GM19397 (cell line): Measurements from ENCODE around the gene PPP4R4.

ENCODE experiments used
- ATAC-seq: cut with Tn5 transposase; IDR thresholded peaks from one replicate; pipeline ENCODE4 v1.9.1; 2021; ENCODE audit warnings: mild to moderate bottlenecking, moderate library complexity; ENCODE audit not compliant: unreplicated experiment

PPP4R4 gene, protein sequence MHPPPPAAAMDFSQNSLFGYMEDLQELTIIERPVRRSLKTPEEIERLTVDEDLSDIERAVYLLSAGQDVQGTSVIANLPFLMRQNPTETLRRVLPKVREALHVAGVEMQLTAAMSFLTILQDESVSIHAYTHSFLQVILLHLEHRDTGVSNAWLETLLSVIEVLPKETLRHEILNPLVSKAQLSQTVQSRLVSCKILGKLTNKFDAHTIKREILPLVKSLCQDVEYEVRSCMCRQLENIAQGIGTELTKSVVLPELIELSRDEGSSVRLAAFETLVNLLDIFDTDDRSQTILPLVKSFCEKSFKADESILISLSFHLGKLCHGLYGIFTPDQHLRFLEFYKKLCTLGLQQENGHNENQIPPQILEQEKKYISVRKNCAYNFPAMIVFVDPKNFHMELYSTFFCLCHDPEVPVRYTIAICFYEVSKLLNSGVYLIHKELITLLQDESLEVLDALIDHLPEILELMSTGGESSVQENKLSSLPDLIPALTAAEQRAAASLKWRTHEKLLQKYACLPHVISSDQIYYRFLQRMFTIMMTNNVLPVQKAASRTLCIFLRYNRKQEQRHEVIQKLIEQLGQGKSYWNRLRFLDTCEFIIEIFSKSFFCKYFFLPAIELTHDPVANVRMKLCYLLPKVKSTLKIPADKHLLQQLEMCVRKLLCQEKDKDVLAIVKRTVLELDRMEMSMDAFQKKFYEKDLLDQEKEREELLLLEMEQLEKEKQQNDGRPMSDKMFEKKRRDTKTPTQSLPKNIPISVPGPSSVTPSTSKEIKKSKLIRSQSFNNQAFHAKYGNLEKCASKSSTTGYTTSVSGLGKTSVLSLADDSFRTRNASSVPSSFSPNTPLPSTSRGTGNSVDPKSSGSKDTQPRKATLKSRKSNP

DNA sequence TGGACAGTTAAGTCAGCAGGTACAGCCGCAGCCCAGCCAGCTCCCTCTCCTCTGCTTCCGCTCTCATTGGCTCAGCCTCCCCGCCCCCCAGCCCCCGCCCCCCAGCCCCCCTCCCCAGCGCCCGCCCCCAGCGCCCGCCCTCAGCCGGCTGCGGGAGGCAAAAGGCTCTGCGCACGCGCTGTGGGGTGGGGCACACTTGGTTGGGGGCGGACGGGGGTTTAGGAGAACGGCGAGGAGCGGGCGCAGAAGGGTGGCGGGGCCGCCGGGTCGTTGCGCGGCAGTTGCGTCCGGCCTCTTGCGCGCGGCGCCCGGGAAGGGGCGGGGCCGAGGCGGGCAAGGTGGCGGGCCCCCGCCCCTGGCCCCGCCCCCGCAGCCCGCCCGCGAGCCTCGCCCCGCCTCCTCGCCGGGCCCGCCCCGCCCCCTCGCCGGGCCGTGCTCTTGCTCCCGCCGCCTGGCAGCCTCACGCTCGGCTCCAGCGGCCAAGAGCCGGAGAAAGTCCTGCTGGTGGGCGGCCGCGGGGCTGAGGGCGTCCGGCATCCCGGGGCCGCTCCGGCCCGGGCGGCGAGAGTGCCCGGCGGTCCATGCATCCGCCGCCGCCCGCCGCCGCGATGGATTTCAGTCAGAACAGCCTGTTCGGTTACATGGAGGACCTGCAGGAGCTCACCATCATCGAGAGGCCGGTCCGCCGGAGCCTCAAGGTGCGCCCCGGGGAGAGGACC, at the start of gene PPP4R4:
Gene PPP4R4 (plus strand): TSS at position 438 of the 719 bp plus-strand sequence. CDS start 144 bp downstream, at position 582.
- peak; percentile 90 for ATAC-seq

DNA sequence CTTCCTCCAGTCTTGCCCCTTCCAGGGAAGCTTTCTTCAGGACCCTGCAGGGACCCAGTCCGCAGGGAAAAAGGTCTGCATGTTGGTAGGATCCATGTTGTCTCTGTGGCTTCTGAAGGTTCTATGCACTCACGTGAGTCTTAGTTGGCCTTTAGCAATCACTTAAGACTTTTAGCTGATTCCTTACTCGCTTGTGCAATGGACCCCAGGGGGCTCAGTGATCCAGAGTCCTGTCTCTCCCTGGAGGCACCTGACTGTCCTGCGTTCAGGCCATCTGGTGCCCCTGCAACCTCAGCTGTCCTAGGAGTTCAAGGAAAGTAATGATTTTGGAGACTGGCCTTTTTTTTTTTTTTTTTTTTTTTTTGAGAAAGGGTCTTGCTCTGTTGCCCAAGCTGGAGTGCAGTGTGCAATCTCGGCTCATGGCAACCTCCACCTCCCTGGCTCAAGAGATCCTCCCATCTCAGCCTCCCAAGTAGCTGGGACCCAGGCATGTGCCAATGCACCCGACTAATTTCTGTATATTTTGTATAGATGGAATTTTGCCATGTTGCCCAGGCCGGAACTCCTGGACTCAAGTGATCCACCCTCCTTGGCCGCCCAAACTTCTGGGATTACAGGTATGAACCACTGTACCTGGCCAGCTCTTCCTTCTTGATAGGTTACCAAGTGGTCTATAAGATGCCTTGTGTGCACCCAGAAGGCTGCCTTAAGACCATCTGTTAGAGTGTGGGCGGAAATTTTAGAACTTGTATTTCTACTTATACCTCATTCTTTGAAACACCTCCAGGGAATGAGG, 49.3 kb upstream of the PPP4R4 start:
- no peak for ATAC-seq

DNA sequence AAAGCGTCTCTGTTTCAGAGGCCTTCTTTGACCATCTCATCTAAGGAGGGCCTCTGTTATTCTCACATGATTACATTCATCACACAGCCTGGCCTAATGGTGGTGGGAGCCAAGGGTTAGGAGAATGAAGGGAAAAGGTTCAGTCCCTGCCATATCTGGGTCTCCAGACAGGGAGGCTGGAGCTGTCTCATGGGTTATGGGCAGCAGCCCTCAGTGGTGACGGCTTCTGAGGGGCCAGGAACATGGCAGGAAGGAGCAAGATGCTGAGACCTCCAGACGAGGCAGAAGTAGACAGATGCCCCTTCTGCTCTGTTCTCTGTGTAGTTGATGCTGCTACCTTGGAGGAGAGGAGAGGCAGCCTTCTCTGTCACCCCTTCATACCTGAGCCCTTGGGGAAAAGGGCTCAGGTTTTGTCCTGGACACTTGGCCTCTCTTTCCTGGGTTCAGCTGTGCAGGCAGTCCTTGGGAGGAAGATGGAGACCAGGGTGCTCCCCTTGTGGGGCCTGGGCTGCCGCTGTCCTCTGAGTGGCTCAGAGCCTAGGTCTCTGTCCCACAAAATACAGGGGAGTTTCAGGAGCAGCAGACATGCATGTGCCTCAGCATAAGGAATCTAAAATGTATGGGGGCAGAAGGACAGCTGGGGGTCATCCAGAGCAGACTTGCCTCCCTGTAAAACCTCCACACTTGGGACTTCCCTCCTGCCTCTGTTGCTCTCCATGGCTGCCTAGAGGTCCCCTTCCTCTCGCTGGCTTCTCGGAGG, 48.3 kb upstream of the PPP4R4 start:
- ATAC-seq = no peak

DNA sequence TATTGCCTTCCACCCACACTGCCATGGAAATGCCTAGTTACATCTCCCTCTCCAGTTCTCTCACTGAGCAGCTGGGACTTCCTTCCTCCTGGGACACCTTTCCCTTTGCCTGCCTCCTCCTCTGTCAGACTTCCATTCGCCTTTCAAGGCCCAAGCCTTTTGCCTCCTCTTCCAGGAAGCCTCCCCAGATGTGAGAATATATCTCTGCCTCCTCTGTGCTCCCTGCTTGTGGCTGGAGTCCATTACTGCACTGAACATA, 47.8 kb upstream of the PPP4R4 start:
- ATAC-seq = no peak

DNA sequence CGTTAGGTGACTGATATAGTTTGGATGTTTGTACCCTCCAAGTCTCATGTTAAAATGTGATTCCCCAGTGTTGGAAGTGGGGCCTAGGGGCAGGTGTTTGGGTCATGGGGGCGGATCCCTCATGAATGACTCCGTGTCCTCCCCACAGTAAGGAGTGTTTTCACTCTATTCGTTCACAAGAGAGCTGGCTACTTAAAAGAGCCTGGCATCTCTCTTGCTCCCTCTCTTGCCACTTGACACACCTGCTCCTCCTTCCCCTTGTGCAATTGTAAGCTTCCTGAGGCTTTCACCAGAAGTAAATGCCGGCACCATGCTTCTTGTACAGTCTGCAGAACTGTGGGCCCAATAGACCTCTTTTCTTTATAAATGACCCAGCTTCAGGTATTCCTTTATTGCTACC, 47.3 kb upstream of the PPP4R4 start:
- ATAC-seq = no peak

DNA sequence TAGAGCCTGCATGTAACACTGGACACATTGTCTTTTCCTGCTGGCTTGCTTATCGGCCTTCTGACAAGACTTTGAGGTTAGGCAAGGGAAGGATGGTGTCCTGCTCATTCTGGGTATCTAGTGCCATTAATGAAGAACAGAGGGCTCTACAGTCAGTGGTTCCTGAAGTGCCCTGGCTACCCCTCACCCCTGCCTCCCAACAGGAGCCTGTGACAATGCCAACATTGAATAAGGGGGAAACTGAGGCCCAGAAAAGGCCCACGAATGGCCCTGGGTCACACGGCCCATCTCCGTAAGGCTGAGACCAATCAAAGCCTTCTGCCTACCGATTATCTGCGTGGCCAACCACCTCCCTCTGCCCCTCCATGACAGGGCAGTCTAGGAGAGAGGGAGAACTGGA, 46.8 kb upstream of the PPP4R4 start:
- no peak for ATAC-seq

DNA sequence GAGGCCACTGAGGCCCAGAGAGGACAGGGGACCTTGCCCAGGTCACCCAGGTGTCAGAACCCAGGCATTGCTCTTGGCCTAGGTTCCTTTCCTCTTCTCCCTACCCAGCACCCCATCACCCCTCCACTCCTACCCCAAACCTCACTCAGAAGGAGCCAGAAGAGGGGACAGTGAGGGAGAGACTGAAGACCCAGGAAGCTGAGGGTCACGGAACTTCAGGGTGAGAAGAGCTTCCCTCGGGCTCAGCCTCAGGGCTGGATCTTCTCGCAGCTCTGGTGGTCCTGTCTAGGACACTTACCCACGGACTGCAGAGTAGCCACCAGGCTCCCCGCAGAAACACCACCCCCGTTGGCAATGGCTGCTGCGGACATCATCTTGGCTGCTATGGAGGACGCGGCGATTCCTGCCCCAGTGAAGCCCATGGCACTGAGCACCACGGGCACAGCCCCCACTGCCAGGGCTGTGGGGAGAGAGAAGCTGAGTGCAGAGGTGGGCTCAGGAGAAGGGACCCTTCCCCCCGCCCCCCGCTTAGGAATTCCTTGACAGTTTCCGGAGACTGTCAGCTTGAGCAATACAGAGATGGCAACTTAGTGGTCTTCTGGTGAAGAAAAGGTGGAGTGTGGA, 45.8 kb upstream of the PPP4R4 start:
- ATAC-seq = no peak

DNA sequence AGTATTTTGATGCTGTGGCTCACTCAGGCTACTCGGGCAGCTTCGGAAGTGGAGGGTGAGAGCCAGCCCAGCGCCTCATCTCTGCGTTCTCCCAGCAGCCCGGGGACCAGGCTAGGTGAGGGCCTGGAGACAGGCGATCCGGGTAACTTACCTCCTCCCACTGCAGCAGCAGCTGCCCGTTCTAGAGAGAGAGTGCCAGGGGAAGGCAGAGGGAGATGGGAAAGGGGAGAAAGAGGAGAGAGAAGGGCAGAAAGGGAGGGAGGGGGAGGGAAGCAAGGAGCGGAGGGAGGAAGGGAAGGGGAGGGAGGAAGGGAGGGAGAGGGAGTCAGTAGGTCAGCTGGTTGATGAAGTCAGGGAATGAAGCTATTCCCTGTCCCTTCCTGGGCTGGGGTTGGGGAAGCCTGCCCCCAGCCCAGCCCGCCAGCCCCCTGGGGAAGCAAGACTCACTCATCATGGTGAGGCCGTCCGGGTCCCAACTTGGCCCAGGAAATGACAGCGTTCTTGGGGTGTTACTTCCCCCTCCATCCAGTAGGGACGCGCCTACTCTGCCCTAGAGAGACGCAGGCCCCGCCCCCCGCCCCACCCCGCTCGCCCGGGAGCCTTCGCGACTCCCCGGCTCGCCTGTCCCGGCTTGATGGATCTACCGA, 44.9 kb upstream of the PPP4R4 start, which contains the start of gene IFI27L2:
Gene IFI27L2 (minus strand): TSS at position 494 of the 647 bp plus-strand sequence. CDS start 40 bp downstream, at position 454.
- peak; percentile 89 for ATAC-seq

DNA sequence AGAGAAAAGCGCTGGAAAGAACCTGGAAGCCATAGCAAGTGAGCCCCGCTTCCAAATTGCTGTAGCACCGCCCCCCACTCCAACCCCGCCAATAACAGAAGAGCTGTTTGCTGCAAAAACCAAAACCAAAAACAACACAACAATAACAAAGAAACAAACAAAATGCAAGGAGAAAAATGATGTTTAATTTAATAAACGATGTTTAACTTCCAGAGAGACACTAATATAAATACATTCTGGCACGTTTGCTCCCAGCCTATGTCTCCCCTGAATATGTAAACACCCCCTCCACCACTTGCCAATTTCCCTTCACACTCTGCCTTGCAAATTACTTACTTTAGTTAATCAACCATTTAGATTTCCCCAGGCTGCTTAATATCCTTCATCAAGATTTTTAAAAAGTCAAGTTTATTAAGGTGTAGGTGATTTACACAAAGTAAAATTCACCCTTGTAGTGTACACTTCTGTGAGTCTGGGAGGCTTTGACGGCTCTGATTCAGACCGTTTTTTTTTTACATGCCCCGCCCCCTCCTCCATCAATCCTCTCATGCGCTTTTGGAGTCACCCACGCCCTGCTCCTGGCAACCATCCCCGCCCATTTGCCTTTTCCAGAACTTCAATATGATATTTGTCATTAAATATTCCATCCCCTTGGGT, 44.2 kb upstream of the PPP4R4 start:
- no peak for ATAC-seq

DNA sequence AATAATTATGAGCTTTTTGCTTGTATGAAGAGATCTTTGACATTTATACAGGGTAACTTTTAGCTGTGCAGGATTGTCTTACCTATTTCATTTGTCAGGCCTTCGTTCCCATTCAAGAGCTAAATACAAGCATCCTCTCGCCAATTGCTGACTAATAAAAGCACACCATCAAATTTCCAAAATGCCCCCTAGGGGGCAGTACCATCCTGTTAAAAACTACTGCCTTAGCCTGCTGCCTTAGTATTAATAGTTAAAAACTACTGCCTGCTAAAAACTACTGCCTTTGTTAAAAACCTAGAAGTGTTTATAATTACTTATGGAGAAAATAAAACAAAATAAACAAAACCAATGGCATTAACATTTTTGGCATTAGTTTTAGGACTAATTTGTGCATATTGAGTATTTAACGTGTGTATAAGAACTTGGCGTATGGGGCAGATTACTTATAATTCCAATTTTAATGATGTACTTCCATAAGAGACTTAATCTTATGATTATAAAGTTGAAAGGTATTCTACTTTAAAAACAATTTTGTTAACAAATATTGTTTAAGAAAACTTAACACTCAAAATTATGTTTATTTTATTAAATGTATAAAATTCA, 41.7 kb upstream of the PPP4R4 start:
- no peak for ATAC-seq

DNA sequence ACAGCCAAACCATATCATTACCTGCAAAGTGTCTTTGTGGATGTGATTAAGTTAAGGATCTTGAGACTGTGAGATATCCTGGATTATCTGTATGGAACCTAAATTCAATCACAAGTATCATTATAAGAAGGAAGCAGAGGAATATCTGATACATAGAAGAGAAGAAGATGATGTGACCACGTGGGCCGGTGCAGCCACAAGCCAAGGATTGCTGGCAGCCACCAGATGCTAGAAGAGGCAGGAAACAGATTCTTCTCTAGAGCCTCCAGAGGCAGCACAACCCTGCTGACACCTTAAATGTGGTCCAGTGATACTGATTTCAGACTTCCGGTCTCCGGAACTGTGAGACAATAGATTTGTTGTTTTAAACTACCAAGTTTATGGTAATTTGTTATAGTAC, 38.6 kb upstream of the PPP4R4 start:
- ATAC-seq = no peak

DNA sequence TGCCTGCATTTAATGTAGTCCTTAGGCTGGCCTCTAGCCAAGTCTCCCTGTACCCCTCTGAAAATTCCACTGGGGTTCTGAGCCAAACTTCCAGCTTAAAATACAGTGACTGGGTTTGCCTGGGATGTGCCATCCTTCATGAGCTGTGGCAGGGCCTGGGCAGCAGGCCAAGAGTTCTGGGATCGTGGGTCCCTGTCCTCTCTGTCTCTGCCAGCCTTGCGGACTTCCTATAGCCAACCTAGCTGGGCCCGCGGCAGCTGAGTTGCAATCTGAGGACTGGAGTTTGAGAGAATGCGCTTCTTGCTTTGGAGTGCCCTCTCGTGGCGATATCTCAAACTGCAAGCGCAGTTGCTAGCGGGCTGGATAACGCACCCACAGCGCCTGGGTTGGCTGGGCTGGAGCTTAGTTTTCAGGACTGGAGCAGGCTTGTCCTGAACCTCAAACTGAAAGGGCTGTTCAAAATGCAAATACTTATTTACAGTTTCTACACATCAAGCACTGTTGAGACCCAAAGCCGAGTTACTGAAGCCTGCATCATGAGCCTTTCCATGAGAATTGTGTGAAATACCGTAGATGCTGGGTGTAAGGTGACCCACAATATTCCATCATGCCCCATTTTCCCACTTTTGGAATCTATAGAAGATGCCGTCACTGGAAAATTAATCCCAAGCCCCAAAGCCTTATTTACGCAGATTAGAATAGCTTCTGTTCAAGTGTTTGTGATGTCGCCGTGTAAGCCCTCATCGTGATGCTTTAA, 37.4 kb upstream of the PPP4R4 start:
- ATAC-seq = peak; percentile 85

DNA sequence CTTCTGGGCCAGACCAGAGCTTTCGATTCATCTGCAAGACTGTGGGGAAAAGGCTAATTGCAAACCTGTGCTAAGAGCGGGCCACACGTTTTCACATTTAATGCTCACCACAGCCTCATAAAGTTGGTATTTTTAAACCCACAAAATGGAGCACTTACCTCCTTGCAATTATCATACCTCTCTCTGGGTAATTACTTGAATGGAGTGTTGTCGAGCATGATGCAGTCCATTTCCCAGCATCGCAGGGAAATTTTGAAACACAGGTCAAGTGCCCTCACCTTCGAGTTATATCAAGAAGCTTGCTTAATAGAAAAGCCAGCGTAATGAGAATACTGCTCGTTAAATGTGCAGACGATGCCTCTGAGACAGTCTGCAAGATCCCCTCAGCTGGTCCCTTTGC, 35.9 kb upstream of the PPP4R4 start:
- no peak for ATAC-seq

DNA sequence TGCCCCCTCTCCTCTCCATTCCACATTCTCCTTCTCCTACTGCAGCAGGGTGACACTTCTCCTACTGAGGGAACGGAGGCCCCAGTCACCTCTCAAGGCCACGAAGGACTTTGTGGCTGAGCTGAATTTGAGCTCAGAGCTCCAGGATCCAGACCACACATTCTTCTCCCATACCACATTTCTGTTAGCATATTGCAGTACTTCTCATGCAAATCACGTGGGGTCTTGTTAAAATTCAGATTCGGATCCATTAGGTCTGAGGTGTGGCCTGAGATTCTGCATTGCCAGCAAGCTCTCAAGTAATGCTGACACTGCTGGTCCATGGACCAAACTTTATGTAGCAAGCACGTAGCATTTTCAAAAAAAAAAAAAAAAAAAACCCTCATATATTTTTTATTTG, 35.1 kb upstream of the PPP4R4 start:
- no peak for ATAC-seq

DNA sequence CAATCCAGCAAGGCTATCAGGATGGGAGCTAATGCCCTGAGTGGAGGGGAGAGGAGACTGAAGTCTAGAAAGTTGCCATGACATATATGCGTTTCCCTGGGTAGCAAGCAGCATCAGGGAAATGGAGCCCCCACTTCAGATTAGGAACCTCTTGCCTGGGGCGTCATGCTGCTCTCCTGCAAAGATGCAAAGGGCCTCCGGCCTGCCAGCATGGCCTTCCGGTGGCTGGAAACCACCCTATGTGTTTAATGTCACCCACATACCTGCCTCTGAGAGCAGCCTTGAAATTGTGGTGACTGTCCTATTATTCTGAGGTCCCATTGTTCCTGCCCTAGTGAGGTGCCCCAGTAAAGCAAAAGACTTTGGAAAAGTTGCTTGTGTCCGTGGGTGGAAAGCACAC, 34.7 kb upstream of the PPP4R4 start:
- no peak for ATAC-seq

DNA sequence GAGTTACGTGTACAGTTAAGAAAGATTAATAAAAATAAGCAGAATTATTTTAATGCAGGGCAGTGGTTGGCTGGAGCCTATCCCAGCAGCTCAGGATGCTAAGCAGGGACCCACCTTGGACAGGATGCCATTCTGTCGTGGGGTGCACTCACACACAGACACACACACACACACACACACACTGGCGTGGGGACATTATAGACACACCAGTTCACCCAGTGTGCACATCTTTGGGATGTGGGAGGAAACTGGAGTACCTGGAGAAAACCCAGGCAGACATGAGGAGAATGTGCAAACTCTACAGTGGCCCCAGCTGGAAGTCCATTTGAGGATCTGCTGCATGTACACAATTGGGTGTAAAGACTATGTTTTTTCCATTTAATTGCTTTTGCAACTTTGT, 31.9 kb upstream of the PPP4R4 start:
- no peak for ATAC-seq

DNA sequence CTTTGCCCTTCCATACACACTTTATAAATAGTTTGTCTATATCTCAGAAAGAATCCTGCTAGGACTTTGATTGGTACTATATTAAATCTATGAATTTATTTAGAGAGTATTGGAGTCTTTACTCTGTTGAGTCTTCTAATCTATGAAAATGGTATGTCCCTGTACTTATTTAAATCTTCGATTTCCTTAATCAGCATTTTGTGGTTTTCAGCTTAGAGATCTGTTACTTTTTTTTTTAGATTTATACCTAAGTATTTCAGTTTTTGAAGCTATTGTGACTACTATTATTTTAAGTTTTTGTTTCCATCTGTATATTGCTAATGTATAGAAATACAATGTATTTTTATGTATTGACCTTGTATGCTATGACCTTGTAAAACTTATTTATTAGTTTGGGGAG, 31.3 kb upstream of the PPP4R4 start:
- no peak for ATAC-seq
